Osteoblast (primary cell): ENCODE measurements around the gene FOXJ2. TPM values are rescaled to one million over a fixed set of nuclear protein-coding genes. Genes with fewer than 3 reads are reported as not detected.

Source experiments
- DNase-seq: peaks from one replicate; pipeline ENCODE4 v3.0.0; 2011; ENCODE audit warnings: low spot score, mixed read lengths; ENCODE audit not compliant: insufficient read length; ENCODE audit errors: missing footprints
- H2AFZ ChIP-seq: 2 replicates; pipeline ENCODE4 v1.6.0; 2011; ENCODE audit warnings: mild to moderate bottlenecking, low read length
- H3K27ac ChIP-seq: 2 replicates; pipeline ENCODE4 v1.5.1; 2011; ENCODE audit warnings: mild to moderate bottlenecking, low read depth, low read length, moderate library complexity
- H3K27me3 ChIP-seq: 2 replicates; pipeline ENCODE4 v1.6.0; 2012; ENCODE audit warnings: mild to moderate bottlenecking, control low read depth, inconsistent platforms, low read length, moderate library complexity; ENCODE audit not compliant: insufficient read depth
- H3K36me3 ChIP-seq: 2 replicates; pipeline ENCODE4 v1.5.1; 2011; ENCODE audit warnings: mild to moderate bottlenecking, low read length, control low read depth, moderate library complexity; ENCODE audit not compliant: insufficient read depth
- H3K4me1 ChIP-seq: 2 replicates; pipeline ENCODE4 v1.5.1; 2011; ENCODE audit warnings: mild to moderate bottlenecking, low read length, control low read depth, moderate library complexity; ENCODE audit not compliant: insufficient read depth
- H3K4me2 ChIP-seq: 2 replicates; pipeline ENCODE4 v1.6.0; 2011; ENCODE audit warnings: mild to moderate bottlenecking, low read length; ENCODE audit not compliant: insufficient read depth
- H3K4me3 ChIP-seq: fragments of 200-600 bp; sonication (generic); 3 replicates; pipeline ENCODE4 v1.5.1; 2012; ENCODE audit warnings: mild to moderate bottlenecking, low read length, inconsistent platforms; ENCODE audit not compliant: insufficient read depth
- H3K79me2 ChIP-seq: 2 replicates; pipeline ENCODE4 v1.6.0; 2012; ENCODE audit warnings: mild to moderate bottlenecking, low read length, control low read depth, inconsistent platforms; ENCODE audit not compliant: insufficient read depth
- H3K9me3 ChIP-seq: 2 replicates; pipeline ENCODE4 v1.5.1; 2011; ENCODE audit warnings: low read depth, low read length, control low read depth
- H4K20me1 ChIP-seq: 2 replicates; pipeline ENCODE4 v1.6.0; 2012; ENCODE audit warnings: mild to moderate bottlenecking, low read length, control low read depth; ENCODE audit not compliant: insufficient read depth
- total RNA-seq: library from RNA; depleted of rRNA; stranded (reverse); fragments of >200 nt; gene quantifications from 2 replicates; pipeline ENCODE4 v1.2.3, GENCODE V29; 2012
- TF ChIP-seq, protein P1 (sequence below): IDR thresholded peaks from 2 replicates; pipeline ENCODE4 v1.5.1; 2011; ENCODE audit warnings: mild to moderate bottlenecking, low read depth, low read length, moderate library complexity; ENCODE audit errors: extremely low read depth

The FOXJ2 gene
- total RNA-seq, 1 donor = 10.5 TPM

DNA sequence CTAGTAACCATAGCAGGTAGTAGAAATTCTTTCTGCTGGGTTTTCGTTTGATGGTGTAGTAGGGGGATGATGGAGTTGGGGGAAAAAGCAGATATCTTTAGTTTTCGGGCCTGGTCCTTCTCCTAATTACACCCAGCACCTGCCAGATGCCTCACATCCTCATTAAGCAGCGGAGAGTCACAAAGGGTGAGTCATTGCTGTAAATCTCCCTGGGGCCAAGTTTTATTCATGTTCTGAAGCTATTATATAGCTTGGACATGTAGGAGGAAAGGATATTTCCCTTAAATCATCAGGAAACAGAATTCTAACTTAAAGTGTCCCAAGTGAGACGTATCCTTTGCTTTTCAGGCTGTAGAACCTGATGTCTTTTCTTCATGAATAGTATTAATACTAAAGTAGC lies 44.7 kb downstream of the FOXJ2 start:
- H3K36me3 ChIP-seq = no peaks in the 10 kb centered on the region
- no peaks in the 10 kb centered on the region for H3K9me3 ChIP-seq
- no peaks in the 10 kb centered on the region for H3K27me3 ChIP-seq
- peaks cover 9% of the 10 kb centered on the region for H3K79me2 ChIP-seq
- TF ChIP-seq, protein P1, sequence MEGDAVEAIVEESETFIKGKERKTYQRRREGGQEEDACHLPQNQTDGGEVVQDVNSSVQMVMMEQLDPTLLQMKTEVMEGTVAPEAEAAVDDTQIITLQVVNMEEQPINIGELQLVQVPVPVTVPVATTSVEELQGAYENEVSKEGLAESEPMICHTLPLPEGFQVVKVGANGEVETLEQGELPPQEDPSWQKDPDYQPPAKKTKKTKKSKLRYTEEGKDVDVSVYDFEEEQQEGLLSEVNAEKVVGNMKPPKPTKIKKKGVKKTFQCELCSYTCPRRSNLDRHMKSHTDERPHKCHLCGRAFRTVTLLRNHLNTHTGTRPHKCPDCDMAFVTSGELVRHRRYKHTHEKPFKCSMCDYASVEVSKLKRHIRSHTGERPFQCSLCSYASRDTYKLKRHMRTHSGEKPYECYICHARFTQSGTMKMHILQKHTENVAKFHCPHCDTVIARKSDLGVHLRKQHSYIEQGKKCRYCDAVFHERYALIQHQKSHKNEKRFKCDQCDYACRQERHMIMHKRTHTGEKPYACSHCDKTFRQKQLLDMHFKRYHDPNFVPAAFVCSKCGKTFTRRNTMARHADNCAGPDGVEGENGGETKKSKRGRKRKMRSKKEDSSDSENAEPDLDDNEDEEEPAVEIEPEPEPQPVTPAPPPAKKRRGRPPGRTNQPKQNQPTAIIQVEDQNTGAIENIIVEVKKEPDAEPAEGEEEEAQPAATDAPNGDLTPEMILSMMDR = no peak
- no peak overlapping the region for H2AFZ ChIP-seq
- peak overlapping the region; percentile 8 for H3K4me2 ChIP-seq
- H3K4me3 ChIP-seq = no peak overlapping the region
- no peak overlapping the region for H3K27ac ChIP-seq
- H3K4me1 ChIP-seq = peaks cover 13% of the 10 kb centered on the region
- no peak for DNase-seq
- H4K20me1 ChIP-seq = no peaks in the 10 kb centered on the region

DNA sequence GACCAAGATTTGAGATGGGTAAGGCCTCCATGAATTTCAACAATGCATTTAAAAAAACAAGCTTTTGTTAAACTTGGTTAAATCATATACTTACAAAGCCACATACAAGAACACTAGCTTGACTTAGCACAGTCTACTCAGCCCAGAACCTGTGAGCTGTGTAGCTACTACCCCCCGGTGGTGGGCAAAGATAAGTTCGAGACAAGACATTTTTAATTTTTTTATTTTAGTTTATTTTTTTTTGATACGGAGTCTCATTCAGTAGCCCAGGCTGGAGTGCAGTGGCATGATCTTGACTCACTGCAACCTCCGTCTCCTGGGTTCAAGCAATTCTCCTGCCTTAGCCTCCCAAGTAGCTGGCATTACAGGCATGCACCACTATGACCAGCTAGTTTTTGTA lies 45.9 kb downstream of the FOXJ2 start:
- H3K4me1 ChIP-seq = peaks cover 18% of the 10 kb centered on the region
- H3K27me3 ChIP-seq = no peaks in the 10 kb centered on the region
- DNase-seq = peak; percentile 51
- no peaks in the 10 kb centered on the region for H3K36me3 ChIP-seq
- no peak overlapping the region for H2AFZ ChIP-seq
- TF ChIP-seq, protein P1 = peak; percentile 57
- no peak overlapping the region for H3K4me2 ChIP-seq
- no peaks in the 10 kb centered on the region for H3K9me3 ChIP-seq
- H3K79me2 ChIP-seq = peaks cover 21% of the 10 kb centered on the region
- peaks cover under 1% of the 10 kb centered on the region for H4K20me1 ChIP-seq
- H3K27ac ChIP-seq = no peak overlapping the region
- H3K4me3 ChIP-seq = no peak overlapping the region

DNA sequence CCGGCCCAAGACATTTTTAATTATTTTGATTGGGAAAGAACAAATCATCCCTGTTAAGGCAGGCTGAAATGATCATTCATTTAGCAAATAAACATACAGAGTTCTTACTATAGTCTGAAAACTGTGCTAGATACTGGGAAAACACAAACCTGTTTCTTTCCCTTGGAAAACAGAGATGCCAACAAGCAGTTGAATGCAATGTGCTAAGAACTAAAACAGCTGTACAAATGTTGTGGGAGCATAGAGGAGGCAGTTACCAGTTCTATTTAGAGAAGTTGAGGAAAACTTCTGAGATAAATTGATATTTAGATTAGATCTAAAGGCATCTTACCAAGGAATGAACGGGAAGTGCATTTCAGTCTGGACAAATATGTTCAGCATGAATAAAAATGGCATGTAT lies 46.4 kb downstream of the FOXJ2 start:
- Histone ChIP-seq H3K27me3 (no peaks in the 10 kb centered on the region), H3K27ac (no peak overlapping the region), H3K4me1 (peaks cover 18% of the 10 kb centered on the region), H3K79me2 (peaks cover 27% of the 10 kb centered on the region), H3K36me3 (no peaks in the 10 kb centered on the region), H4K20me1 (peaks cover 5% of the 10 kb centered on the region), H3K4me2 (no peak overlapping the region), H2AFZ (no peak overlapping the region), H3K4me3 (no peak overlapping the region), H3K9me3 (no peaks in the 10 kb centered on the region)
- DNase-seq = no peak
- TF ChIP-seq, protein P1 = no peak

DNA sequence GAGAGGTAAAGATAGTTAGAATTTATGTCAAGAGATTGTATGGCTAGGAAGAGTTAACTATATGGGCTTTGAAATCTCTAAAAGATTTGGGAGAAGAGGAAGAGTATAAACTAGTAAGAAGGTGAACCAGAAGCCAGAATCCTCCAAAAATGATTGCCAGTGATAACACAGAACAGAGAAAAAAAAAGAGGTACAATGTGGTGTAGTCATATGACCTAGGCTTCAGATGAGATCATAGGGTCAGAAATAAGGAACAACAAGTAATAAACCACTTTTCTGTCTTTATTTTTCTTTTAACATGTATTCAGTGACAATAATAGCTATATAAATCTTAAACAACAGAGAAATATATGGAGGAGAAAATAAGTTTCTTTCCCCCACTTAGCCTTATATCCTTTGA lies 47.6 kb downstream of the FOXJ2 start:
- Histone ChIP-seq H2AFZ (no peak overlapping the region), H3K4me1 (peaks cover 18% of the 10 kb centered on the region), H3K4me2 (no peak overlapping the region), H4K20me1 (peaks cover 7% of the 10 kb centered on the region), H3K36me3 (no peaks in the 10 kb centered on the region), H3K79me2 (peaks cover 38% of the 10 kb centered on the region), H3K27me3 (no peaks in the 10 kb centered on the region), H3K9me3 (no peaks in the 10 kb centered on the region), H3K27ac (no peak overlapping the region), H3K4me3 (no peak overlapping the region)
- TF ChIP-seq, protein P1 = no peak
- DNase-seq = no peak
